HT1080 (cell line): ENCODE measurements around the gene MAP4. TPM values are rescaled to one million over a fixed set of nuclear protein-coding genes. Genes with fewer than 3 reads are reported as not detected.
"Not testable (repeated sequence)": the region's sequence is repeated elsewhere in the genome, so short reads cannot be mapped to it uniquely, and the experiment has no call there.

Source experiments
- DNase-seq: peaks from one replicate; pipeline ENCODE4 v3.0.0-alpha.2; 2015; ENCODE audit warnings: low read depth
- small RNA-seq: library from RNA; depleted of rRNA; stranded (forward); fragments of <200 nt; gene quantifications from one replicate; pipeline ENCODE3, GENCODE V24; 2014
- total RNA-seq: library from RNA; depleted of rRNA; stranded (reverse); fragments of >200 nt; shearing (Covaris generic); gene quantifications from 2 replicates; pipeline ENCODE4 v1.2.3, GENCODE V29; 2014; rRNA removed

The MAP4 gene
- total RNA-seq, 1 experiment from 2014 or later = 60.0 TPM

GRCh38 chr3:47846186-47846879 is 169.9 kb downstream of the MAP4 start:
- no peak for DNase-seq

DNA sequence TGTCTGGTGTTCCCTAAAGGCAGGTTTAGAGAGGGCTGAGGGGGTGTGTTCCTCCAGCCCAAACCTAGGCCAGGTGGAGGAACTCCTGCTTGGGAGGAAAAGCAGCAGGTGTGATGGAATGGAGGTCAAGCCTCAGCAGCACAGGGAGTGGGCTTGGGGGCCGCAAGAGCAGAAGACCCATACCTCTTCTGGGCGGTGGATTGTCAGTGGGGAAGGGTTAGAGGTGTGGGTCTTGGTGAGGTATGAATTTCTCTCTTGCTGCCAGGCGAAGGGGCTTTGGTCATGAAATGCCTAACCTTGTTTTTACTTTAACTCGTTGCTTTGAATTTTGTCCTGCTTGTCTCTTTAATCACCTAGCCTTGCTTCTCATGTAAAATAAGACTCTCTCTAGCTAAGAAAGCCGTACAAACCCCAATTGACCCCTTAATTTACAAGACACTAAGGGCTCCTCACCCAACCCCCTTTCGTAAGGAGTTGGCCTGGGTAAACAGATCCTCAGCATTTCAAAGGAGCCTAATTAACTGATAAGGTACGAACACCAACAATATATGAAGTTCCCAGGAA is 174.3 kb downstream of the MAP4 start:
- DNase-seq = no peak

DNA sequence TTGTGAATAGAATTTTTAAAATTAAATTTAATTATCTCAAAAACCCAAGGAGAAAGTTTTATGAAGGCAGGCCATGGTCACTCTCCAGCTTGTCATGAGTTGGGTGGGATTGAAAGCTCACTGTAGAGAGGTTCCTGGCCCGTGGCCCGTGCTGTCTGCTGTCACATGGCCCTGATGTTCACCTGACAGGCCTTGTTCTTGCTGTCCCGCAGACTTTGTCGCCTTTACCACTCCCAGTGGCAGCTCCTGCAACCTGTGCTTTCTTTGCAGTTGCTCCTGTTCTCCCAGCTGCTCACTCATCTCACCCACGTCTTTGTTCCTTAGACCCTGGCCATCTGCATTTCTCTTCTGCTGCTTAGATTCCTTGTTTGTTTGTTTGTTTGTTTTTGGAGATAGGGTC is 177.7 kb downstream of the MAP4 start:
- DNase-seq = no peak

DNA sequence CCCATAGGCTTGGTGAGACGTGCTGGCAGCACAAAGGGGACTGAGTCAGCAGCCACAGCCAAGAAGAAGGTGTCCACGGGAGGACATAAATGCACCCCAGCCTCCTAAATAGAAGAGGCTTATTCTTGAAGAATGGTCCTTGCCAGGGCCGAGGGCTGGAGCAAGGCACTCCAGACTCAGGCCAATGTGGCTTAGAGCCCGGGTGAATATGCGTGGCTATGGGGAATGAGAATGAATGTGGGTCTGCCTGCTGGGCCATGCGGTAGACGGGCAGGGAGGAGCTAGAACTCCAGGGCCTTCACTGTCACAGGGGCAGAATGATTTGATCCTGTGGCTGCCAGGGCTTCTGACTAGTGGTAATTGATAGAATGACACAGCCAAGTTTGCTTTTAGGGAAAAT is 179.2 kb downstream of the MAP4 start:
- no peak for DNase-seq

GRCh38 chr3:47829482-47829881 is 186.7 kb downstream of the MAP4 start:
- not testable (repeated sequence) for DNase-seq

- no peak for DNase-seq
Measured at GRCh38 chr3:47825590-47825989, 190.6 kb downstream of the MAP4 start.

GRCh38 chr3:47824541-47825473 is 191.4 kb downstream of the MAP4 start:
- DNase-seq = peak; percentile 90

DNA sequence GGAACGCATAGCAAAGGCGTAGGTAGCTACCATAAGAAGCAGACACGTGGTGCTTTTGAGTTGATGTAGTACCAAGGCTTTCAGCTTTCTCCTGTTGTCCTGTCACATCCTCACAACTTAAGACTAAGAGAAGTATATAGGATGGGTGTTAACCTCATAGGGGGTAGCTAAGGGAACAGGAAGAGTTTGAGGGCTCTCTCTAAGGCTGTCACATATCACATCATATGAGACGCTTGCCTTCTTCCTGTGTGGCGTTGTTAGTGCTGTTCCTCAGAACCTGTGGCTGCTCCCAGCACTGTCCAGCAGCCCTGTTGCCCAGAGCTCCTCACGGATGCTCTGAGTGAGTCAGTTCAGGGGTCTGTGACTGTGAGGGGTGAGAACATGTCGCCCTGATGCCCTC is 198.6 kb downstream of the MAP4 start:
- DNase-seq = no peak

- no peak for DNase-seq
Measured at GRCh38 chr3:47813551-47814177, 202.6 kb downstream of the MAP4 start.

DNA sequence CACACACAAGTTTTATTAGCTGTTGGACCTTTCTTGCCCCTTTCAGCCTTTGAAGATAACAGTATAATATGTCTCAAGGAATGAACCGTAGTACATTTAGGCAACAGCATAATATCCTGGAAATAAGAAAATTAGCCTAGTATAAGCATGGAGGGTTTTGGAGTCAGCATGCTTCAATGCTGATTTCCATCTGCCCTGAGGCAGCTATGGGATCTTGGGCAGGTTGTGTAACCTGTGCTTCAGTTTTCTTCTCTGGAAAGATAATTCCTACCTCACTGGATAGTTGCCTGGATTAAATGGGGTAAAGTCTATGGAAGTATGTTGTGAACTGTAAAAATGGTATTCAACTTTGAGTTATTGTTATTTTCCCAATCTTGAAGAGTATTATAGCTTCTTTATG is 211.6 kb downstream of the MAP4 start:
- no peak for DNase-seq

DNA sequence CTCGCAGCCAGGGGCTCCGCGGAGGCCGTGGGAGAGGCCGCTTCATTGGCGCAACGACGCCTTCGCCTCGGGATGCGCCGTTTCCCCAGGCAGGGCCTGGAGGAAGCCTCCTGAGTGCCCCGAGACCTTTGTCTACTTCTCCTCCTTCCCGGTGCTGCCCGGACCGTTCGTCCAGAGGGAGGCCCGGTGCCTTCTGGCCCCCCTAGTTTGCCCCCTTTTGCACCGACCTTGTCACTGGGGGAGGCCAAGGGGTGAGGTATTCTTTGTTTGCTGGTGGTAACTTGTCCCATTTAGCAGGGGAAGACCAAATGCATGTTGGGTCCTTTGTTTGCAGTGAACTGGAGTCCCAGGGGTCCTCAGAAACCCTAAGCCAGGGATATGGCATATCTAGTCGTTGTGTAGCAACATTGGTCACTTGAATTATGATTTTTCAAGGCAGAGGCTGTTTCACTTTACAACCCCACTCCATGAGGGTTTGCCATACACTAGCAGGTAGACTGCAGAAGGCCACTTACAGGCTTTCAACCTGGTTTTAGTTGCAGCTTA is 212.7 kb downstream of the MAP4 start:
- DNase-seq = no peak

DNA sequence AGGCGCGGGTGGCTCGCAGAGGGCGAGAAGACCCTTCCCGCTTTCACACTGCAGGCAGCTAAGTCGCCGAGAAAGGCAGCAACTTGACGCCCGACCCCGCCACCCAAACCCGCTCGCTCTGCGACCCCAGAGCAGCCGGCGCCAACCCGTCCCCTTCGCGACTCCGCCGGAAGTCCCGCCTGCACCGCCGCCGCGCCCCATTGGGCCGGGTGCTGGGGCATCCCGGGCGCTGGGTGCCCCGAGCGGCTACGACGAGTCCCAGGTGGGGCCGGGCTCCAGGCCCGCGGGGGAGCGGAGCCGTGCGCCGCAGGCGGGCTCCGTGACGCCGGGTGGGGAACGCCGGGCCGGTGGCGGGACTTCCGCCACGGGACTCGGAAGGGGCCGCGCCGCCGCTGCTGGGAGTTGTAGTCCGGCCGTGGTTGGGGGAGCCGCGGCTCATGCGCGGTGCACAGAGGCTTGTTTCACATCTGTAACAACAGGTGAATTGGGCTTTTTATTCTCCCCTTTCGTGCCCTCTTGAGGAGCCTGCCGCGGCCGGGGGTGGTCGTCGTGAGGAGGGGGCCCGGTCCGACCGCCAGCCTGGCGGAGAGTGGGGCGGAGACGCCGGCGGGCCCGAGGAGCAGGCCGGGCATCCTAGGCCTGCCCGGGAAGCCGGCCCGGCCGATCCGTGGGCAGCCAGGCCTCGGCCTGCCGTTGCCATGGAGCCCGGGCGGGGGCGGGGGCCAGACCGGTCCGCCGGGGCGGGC is 213.3 kb downstream of the MAP4 start, which contains the start of gene DHX30:
Gene DHX30, plus strand, starts transcription at position 405 of the 746 bp plus-strand sequence. CDS start 7,546 bp downstream, outside the sequence.
- peak; percentile 84 for DNase-seq

Small RNA genes within 50 kb of the gene (small RNA-seq; reads per million reads assigned to genes)
- gene AC124916.2 (not detected), gene MIR1226 (not detected), gene RF00019 (not detected), gene RF02271 (not detected)

Other genes starting within 250 kb of the MAP4 start
- 45.3 and 53.2 TPM in 2 replicates for gene SMARCC1, start 234.5 kb downstream of the MAP4 start, total RNA-seq
- gene DHX30, start 213.3 kb downstream of the MAP4 start, total RNA-seq = 135 and 148 TPM in 2 replicates
- 36.5 and 43.4 TPM in 2 replicates for gene CDC25A, start 172.0 kb upstream of the MAP4 start, total RNA-seq
- gene CAMP, start 207.1 kb upstream of the MAP4 start, total RNA-seq = not detected in 2 replicates
- 5.8 and 7.2 TPM in 2 replicates for gene ZNF589, start 224.7 kb upstream of the MAP4 start, total RNA-seq